ENCODE measurements around the gene SLC5A6.

Gene SLC5A6

GRCh38 chr2:27220091-27220490, 8.0 kb upstream of the SLC5A6 start:
- no peak for TF ChIP-seq CTCF (conservative IDR thresholded peaks at IDR 0.05)
- no peak overlapping the region; the same call in 1 of the 2 replicates for H3K27ac ChIP-seq

GRCh38 chr2:27219091-27219490, 7.0 kb upstream of the SLC5A6 start:
- peak overlapping the region; percentile 85; the same call in 1 of the 2 replicates for H3K27ac ChIP-seq
- TF ChIP-seq CTCF (conservative IDR thresholded peaks at IDR 0.05): no peak

GRCh38 chr2:27218614-27219013, 6.5 kb upstream of the SLC5A6 start:
- TF ChIP-seq CTCF (conservative IDR thresholded peaks at IDR 0.05): no peak
- H3K27ac ChIP-seq: peak overlapping the region; percentile 85

- H3K27ac ChIP-seq: peak within 1 kb of the TSS; percentile 85
- TF ChIP-seq CTCF (conservative IDR thresholded peaks at IDR 0.05): no peak
These were observed 5.4 kb upstream of the SLC5A6 start, which contains the start of gene CAD for GRCh38 chr2:27217173-27218121. TSS of gene CAD (plus strand) at chr2:27217369. CDS start at chr2:27217552, 183 bp downstream.

- H3K27ac ChIP-seq: peak overlapping the region; percentile 85
- TF ChIP-seq CTCF (conservative IDR thresholded peaks at IDR 0.05): no peak
These were observed 4.5 kb upstream of the SLC5A6 start for GRCh38 chr2:27216416-27217137.

DNA sequence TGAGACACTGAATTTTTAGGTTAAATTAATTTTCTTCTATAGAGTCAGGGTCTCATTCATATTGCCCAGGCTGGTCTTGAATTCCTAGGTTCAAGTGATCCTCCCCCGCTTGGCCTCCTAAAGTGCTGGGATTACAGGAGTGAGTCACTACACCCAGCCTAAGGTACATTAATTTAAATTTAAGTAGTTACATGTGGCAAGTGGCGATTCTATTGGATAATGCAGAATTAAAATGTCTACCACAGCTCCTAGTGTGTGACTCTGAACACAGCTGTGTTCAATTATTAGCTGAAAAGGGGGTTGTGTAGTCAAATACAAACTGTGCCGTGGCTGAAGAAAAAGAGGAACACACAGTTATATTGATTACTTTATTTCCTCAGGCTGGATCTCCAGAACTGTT, 2.9 kb upstream of the SLC5A6 start:
- no peak for TF ChIP-seq CTCF (conservative IDR thresholded peaks at IDR 0.05)

More for the DNA sequence above, 2.9 kb upstream of the SLC5A6 start:
- H3K27ac ChIP-seq: no peak overlapping the region
